H1 (cell line): Measurements from ENCODE around the gene KIAA0319L. TPM values are rescaled to one million over a fixed set of nuclear protein-coding genes. Genes with fewer than 3 reads are reported as not detected.

Experiments used
- CTCF ChIA-PET: fragments of 300-600 bp; sonication (Branson Sonifier 250); formaldehyde crosslinking; loops from one replicate; lab custom pipeline; 2021; ENCODE audit not compliant: partially characterized antibody; lab: Charles Lee
- POLR2A ChIA-PET: fragments of 300-600 bp; sonication (Branson Sonifier 250); formaldehyde crosslinking; loops from one replicate; lab custom pipeline; 2021; ENCODE audit warnings: inconsistent platforms; ENCODE audit not compliant: partially characterized antibody; lab: Charles Lee
- DNase-seq, 2 experiments: peaks; one replicate each; pipeline versions ENCODE4 v3.0.0 to v3.0.0-alpha.2; 2010 to 2022; ENCODE audit warnings: low spot score in 2 of 2, low read depth in 1 of 2, mixed read lengths in 1 of 2
- FAIRE-seq: peaks from 2 replicates; lab custom pipeline; 2011; peaks lifted over from hg19 to GRCh38; lab: Jason Lieb, UNC
- H2AFZ ChIP-seq: 2 replicates; pipeline ENCODE4 v1.8.1; 2012; ENCODE audit warnings: low read length, inconsistent platforms
- H2AK5ac ChIP-seq: 2 replicates; pipeline ENCODE4 v1.6.1; 2013; ENCODE audit warnings: low read depth, low read length
- H2BK120ac ChIP-seq: replicated peaks from 2 replicates; pipeline ENCODE3; 2013; ENCODE audit warnings: low read depth, low read length, inconsistent platforms
- H2BK12ac ChIP-seq: 2 replicates; pipeline ENCODE4 v1.6.1; 2013; ENCODE audit warnings: low read depth, low read length
- H2BK15ac ChIP-seq: 2 replicates; pipeline ENCODE4 v1.6.1; 2013; ENCODE audit warnings: low read length
- H2BK20ac ChIP-seq: 2 replicates; pipeline ENCODE4 v1.6.1; 2013; ENCODE audit warnings: low read length
- H2BK5ac ChIP-seq: 2 replicates; pipeline ENCODE4 v1.6.1; 2013; ENCODE audit warnings: low read depth, low read length
- H3K14ac ChIP-seq: 2 replicates; pipeline ENCODE4 v1.6.1; 2013; ENCODE audit warnings: inconsistent platforms; ENCODE audit not compliant: insufficient read length
- H3K18ac ChIP-seq: 2 replicates; pipeline ENCODE4 v1.6.1; 2013; ENCODE audit warnings: low read length; ENCODE audit errors: extremely low read depth
- H3K23ac ChIP-seq: 2 replicates; pipeline ENCODE4 v1.6.1; 2013; ENCODE audit warnings: inconsistent platforms; ENCODE audit not compliant: insufficient read length
- H3K23me2 ChIP-seq: 2 replicates; pipeline ENCODE4 v1.6.1; 2013; ENCODE audit warnings: low read depth, low read length
- H3K27ac ChIP-seq: 2 replicates; pipeline ENCODE4 v1.6.1; 2011; ENCODE audit warnings: low read depth, low read length, inconsistent platforms
- H3K27me3 ChIP-seq, 4 experiments: replicated peaks in 1 of 4; 1 replicate in 1 of 4; 2 replicates in 3 of 4; pipeline versions ENCODE4 v1.6.1 to v1.8.1; 2011 to 2013; ENCODE audit warnings: low read length in 3 of 4, mild to moderate bottlenecking in 3 of 4, inconsistent platforms in 2 of 4, mixed read lengths in 2 of 4, moderate library complexity in 1 of 4; ENCODE audit not compliant: control insufficient read depth in 3 of 4, insufficient read depth in 3 of 4; ENCODE audit errors: extremely low read depth in 1 of 4
- H3K36me3 ChIP-seq, 4 experiments: 2 replicates each; pipeline versions ENCODE4 v1.6.1 to v1.8.1; 2011 to 2013; ENCODE audit warnings: mild to moderate bottlenecking in 4 of 4, low read length in 3 of 4, moderate library complexity in 2 of 4, control low read depth in 1 of 4, inconsistent platforms in 1 of 4; ENCODE audit not compliant: insufficient read depth in 4 of 4, control insufficient read depth in 2 of 4
- H3K4ac ChIP-seq: replicated peaks from 2 replicates; pipeline ENCODE3; 2013; ENCODE audit warnings: low read length, low read depth, mixed read lengths, inconsistent platforms; ENCODE audit not compliant: insufficient read length
- H3K4me1 ChIP-seq, 4 experiments: replicated peaks in 1 of 4; 1 replicate in 1 of 4; 2 replicates in 3 of 4; pipeline versions ENCODE4 v1.6.1 to v1.8.1; 2011 to 2013; ENCODE audit warnings: low read length in 3 of 4, inconsistent platforms in 2 of 4, mixed read lengths in 1 of 4; ENCODE audit not compliant: insufficient read depth in 4 of 4, control insufficient read depth in 3 of 4
- H3K4me2 ChIP-seq, 2 experiments: 2 replicates each; pipeline versions ENCODE4 v1.6.1 to v1.8.1; 2011 to 2013; ENCODE audit warnings: low read depth in 2 of 2, low read length in 2 of 2, control low read depth in 1 of 2, inconsistent platforms in 1 of 2, mild to moderate bottlenecking in 1 of 2; ENCODE audit not compliant: insufficient read depth in 1 of 2
- H3K4me3 ChIP-seq, 4 experiments: fragments of 200-600, 300-600 bp in 1 of 4; sonication (generic), shearing (Covaris generic), sonication (Bioruptor Twin) in 1 of 4; 2 replicates each; pipeline versions ENCODE4 v1.5.1 to v1.8.1; 2011 to 2016; ENCODE audit warnings: low read length in 4 of 4, low read depth in 3 of 4, control low read depth in 2 of 4, inconsistent platforms in 2 of 4, mild to moderate bottlenecking in 2 of 4, mixed read lengths in 1 of 4, moderate library complexity in 1 of 4; ENCODE audit not compliant: insufficient read depth in 2 of 4; ENCODE audit errors: extremely low read depth in 1 of 4
- H3K56ac ChIP-seq: replicated peaks from 2 replicates; pipeline ENCODE3; 2013; ENCODE audit warnings: low read depth, mild to moderate bottlenecking, mixed read lengths, low read length, inconsistent platforms; ENCODE audit not compliant: insufficient read length
- H3K79me1 ChIP-seq: 2 replicates; pipeline ENCODE4 v1.6.1; 2013; ENCODE audit warnings: low read depth, low read length, control low read depth
- H3K79me2 ChIP-seq, 2 experiments: 2 replicates each; pipeline versions ENCODE4 v1.6.1 to v1.8.1; 2012 to 2013; ENCODE audit warnings: low read length in 2 of 2, mild to moderate bottlenecking in 2 of 2, inconsistent platforms in 1 of 2; ENCODE audit not compliant: insufficient read depth in 2 of 2, control insufficient read depth in 1 of 2
- H3K9ac ChIP-seq, 4 experiments: replicated peaks in 1 of 4; 1 replicate in 1 of 4; 2 replicates in 3 of 4; pipeline versions ENCODE4 v1.6.1 to v1.8.1; 2011 to 2013; ENCODE audit warnings: low read depth in 3 of 4, low read length in 3 of 4, control low read depth in 2 of 4, mild to moderate bottlenecking in 2 of 4, moderate library complexity in 2 of 4, inconsistent platforms in 1 of 4; ENCODE audit errors: extremely low read depth in 1 of 4
- H3K9me3 ChIP-seq, 2 experiments: 2 replicates each; pipeline versions ENCODE4 v1.6.1 to v1.8.1; 2012 to 2013; ENCODE audit warnings: mild to moderate bottlenecking in 2 of 2, moderate library complexity in 2 of 2, control low read depth in 1 of 2, inconsistent platforms in 1 of 2, low read depth in 1 of 2, low read length in 1 of 2, mixed read lengths in 1 of 2; ENCODE audit not compliant: insufficient read depth in 2 of 2
- H4K20me1 ChIP-seq, 2 experiments: replicated peaks in 1 of 2; 2 replicates each; pipeline versions ENCODE3 to v1.8.1; 2011 to 2013; ENCODE audit warnings: inconsistent platforms in 2 of 2, low read length in 2 of 2, mild to moderate bottlenecking in 1 of 2; ENCODE audit not compliant: insufficient read depth in 2 of 2, control insufficient read depth in 1 of 2
- H4K5ac ChIP-seq: 2 replicates; pipeline ENCODE4 v1.6.1; 2013; ENCODE audit warnings: low read length, low read depth, mixed read lengths, inconsistent platforms; ENCODE audit not compliant: insufficient read length
- H4K8ac ChIP-seq: 2 replicates; pipeline ENCODE4 v1.8.0; 2013; ENCODE audit warnings: mild to moderate bottlenecking, moderate library complexity, low read length, inconsistent platforms; ENCODE audit not compliant: insufficient read depth; ENCODE audit errors: extremely low read depth
- H4K91ac ChIP-seq: replicated peaks from 2 replicates; pipeline ENCODE3; 2013; ENCODE audit warnings: low read length, mixed read lengths, inconsistent platforms; ENCODE audit not compliant: insufficient read length
- WGBS, 2 experiments: shearing (Covaris generic) in 1 of 2; methylation state at CpG; one replicate each; pipeline versions ENCODE4 v1.1.6 to v1.1.7; 2013 to 2015; ENCODE audit warnings: low lambda C conversion rate in 2 of 2, mixed read lengths in 2 of 2, inconsistent platforms in 1 of 2, low coverage in 1 of 2, missing lambda C conversion rate in 1 of 2; ENCODE audit not compliant: insufficient replicate concordance in 2 of 2, insufficient coverage in 1 of 2, insufficient read length in 1 of 2; ENCODE audit errors: extremely low coverage in 1 of 2, missing lambda C conversion rate in 1 of 2; 5-methylcytosine and 5-hydroxymethylcytosine counted together
- polyA plus RNA-seq, 7 experiments: library from polyadenylated mRNA; depleted of rRNA in 3 of 7; stranded (reverse) in 5 of 7; unstranded in 2 of 7; fragments of >200 nt in 5 of 7; fragments of 200-250 nt in 2 of 7; gene quantifications; 1 replicate in 5 of 7; 2 replicates in 1 of 7; 4 replicates in 1 of 7; pipeline versions ENCODE4 v1.2.1 to v1.2.3, GENCODE V29; 2011 to 2013; ENCODE audit warnings: missing spikeins in 2 of 7, mixed read lengths in 2 of 7
- total RNA-seq: library from RNA; stranded (reverse); fragmentation: NEBNext Ultra II Directional; extraction: Animal tissue kit (Norgen Biotek cat#: 25700); gene quantifications from 2 replicates; pipeline ENCODE4 v1.2.1, GENCODE V29; 2021

The KIAA0319L gene
- total and polyA plus RNA-seq, 2 of the 8 experiments (the other 6 are each of a cell fraction or from before 2014, with no cell fraction given): 40.1 to 55.7 TPM

GRCh38 chr1:35451125-35451528, 106.1 kb downstream of the KIAA0319L start:
- 24% methylated on average over 3 of the region's 3 CpGs; no CpG with 5 or more reads in 1 of the 2 experiments for WGBS, 2 experiments
- H3K4me1 ChIP-seq: no peaks in the 10 kb centered on the region
- H2BK15ac ChIP-seq: no peak overlapping the region
- H3K9ac ChIP-seq: no peak overlapping the region
- H3K9me3 ChIP-seq: no peaks in the 10 kb centered on the region
- FAIRE-seq (no peak), DNase-seq (peak; percentile 25 to 89)
- no peaks in the 10 kb centered on the region for H3K79me1 ChIP-seq
- H4K20me1 ChIP-seq: no peaks in the 10 kb centered on the region
- H2BK20ac ChIP-seq: no peak overlapping the region
- no peak overlapping the region for H3K23ac ChIP-seq
- peaks cover 15 to 63% (median 38%) of the 10 kb centered on the region in 4 experiments for H3K36me3 ChIP-seq
- H2AFZ ChIP-seq: no peak overlapping the region
- no peak overlapping the region for H3K4me2 ChIP-seq
- ChIA-PET CTCF (interaction anchor here (0.6 to 11.1 kb wide), 49 partner anchors 9 to 354 kb away, joined by 3 to 134 read pairs (median 5); partner anchors contain the start of genes KIAA0319L and NCDN), POLR2A (interaction anchor here (0.8 to 1.3 kb wide), 7 partner anchors 85 to 265 kb away, joined by 3 to 6 read pairs (median 3); no protein-coding TSS in a partner anchor)
- no peak overlapping the region for H4K5ac ChIP-seq
- H2AK5ac ChIP-seq: no peak overlapping the region
- H3K56ac ChIP-seq: no peak overlapping the region
- H4K91ac ChIP-seq: no peak overlapping the region
- H4K8ac ChIP-seq: no peak overlapping the region
- no peak overlapping the region for H2BK12ac ChIP-seq
- no peaks in the 10 kb centered on the region for H3K79me2 ChIP-seq
- no peak overlapping the region for H3K27ac ChIP-seq
- no peak overlapping the region for H3K18ac ChIP-seq
- no peak overlapping the region for H3K14ac ChIP-seq
- H2BK5ac ChIP-seq: no peak overlapping the region
- H3K27me3 ChIP-seq: no peaks in the 10 kb centered on the region
- no peaks in the 10 kb centered on the region for H3K23me2 ChIP-seq
- no peak overlapping the region for H2BK120ac ChIP-seq
- no peak overlapping the region for H3K4me3 ChIP-seq
- H3K4ac ChIP-seq: no peak overlapping the region
